Upper lobe of left lung (tissue), 4 donors: ENCODE measurements around the gene MFAP4.

ENCODE experiments used
- POLR2AphosphoS5 ChIP-seq, 2 donors: sonication (generic); formaldehyde crosslinking; IDR thresholded peaks; one replicate each; pipeline ENCODE4 v1.5.1; 2017; ENCODE audit warnings: antibody characterized with exemption in 2 of 2
- TF ChIP-seq, protein P1 (sequence below), 6 experiments: fragments of 450-650 bp in 4 of 6; fragments of 200-600 bp in 2 of 6; sonication (generic) in 2 of 6; IDR thresholded peaks; one replicate each; pipeline ENCODE4 v1.5.1; 2016 to 2019; ENCODE audit warnings: antibody characterized with exemption in 6 of 6

GRCh38 chr17:19415311-19415710 is 28.3 kb upstream of the MFAP4 start:
- TF ChIP-seq, protein P1, sequence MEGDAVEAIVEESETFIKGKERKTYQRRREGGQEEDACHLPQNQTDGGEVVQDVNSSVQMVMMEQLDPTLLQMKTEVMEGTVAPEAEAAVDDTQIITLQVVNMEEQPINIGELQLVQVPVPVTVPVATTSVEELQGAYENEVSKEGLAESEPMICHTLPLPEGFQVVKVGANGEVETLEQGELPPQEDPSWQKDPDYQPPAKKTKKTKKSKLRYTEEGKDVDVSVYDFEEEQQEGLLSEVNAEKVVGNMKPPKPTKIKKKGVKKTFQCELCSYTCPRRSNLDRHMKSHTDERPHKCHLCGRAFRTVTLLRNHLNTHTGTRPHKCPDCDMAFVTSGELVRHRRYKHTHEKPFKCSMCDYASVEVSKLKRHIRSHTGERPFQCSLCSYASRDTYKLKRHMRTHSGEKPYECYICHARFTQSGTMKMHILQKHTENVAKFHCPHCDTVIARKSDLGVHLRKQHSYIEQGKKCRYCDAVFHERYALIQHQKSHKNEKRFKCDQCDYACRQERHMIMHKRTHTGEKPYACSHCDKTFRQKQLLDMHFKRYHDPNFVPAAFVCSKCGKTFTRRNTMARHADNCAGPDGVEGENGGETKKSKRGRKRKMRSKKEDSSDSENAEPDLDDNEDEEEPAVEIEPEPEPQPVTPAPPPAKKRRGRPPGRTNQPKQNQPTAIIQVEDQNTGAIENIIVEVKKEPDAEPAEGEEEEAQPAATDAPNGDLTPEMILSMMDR (IDR thresholded peaks at IDR 0.05): no peak
- TF ChIP-seq POLR2AphosphoS5 (IDR thresholded peaks at IDR 0.05): no peak
